Fibroblast of skin of left quadriceps (primary cell): Measurements from ENCODE around the gene GANC.
A peak's percentile ranks its signal among the peaks of the same experiment; 100 is the strongest.
"Not testable (repeated sequence)": the region's sequence is repeated elsewhere in the genome, so short reads cannot be mapped to it uniquely, and the experiment has no call there.

Experiments used
- DNase-seq, 2 experiments: peaks; one replicate each; pipeline ENCODE4 v3.0.0-alpha.2; 2013; ENCODE audit warnings: low read depth in 2 of 2

Gene GANC

GRCh38 chr15:42272939-42273899 lies at the start of gene GANC, which contains the start of gene TMEM87A:
GANC (plus strand) TSS chr15:42273201; CDS start chr15:42274482, 1,281 bp downstream.
TMEM87A (minus strand) TSS chr15:42273433; CDS start chr15:42273398, 35 bp downstream.
- DNase-seq, result peak; percentile 98

- DNase-seq, result no peak
Measured at GRCh38 chr15:42226648-42227047, 46.4 kb upstream of the GANC start.

GRCh38 chr15:42228036-42228435 lies 45.0 kb upstream of the GANC start:
- DNase-seq, result no peak

- DNase-seq, result not testable (repeated sequence)
Measured at GRCh38 chr15:42228981-42229380, 44.0 kb upstream of the GANC start.

GRCh38 chr15:42231088-42231487 lies 41.9 kb upstream of the GANC start:
- no peak for DNase-seq

GRCh38 chr15:42232606-42233005 lies 40.4 kb upstream of the GANC start:
- DNase-seq, result no peak

- no peak for DNase-seq
Measured at GRCh38 chr15:42233107-42233506, 39.9 kb upstream of the GANC start.

GRCh38 chr15:42239528-42240182 lies 33.3 kb upstream of the GANC start:
- peak; percentile 24 to 26 for DNase-seq

- no peak for DNase-seq
Measured at GRCh38 chr15:42240823-42241222, 32.2 kb upstream of the GANC start.

GRCh38 chr15:42253300-42253699 lies 19.7 kb upstream of the GANC start:
- no peak for DNase-seq

- DNase-seq, result peak; percentile 37 to 38
Measured at GRCh38 chr15:42264795-42265194, 8.2 kb upstream of the GANC start.

GRCh38 chr15:42267286-42267685 lies 5.7 kb upstream of the GANC start:
- DNase-seq, result no peak

GRCh38 chr15:42270551-42270950 lies 2.5 kb upstream of the GANC start:
- no peak for DNase-seq

GRCh38 chr15:42270996-42271395 lies 2.0 kb upstream of the GANC start:
- no peak for DNase-seq

GRCh38 chr15:42273900-42274701 lies 1.1 kb downstream of the GANC start:
- peak; percentile 34 to 43 for DNase-seq

- no peak for DNase-seq
Measured at GRCh38 chr15:42274702-42274989, 1.6 kb downstream of the GANC start.

- DNase-seq, result no peak
Measured at GRCh38 chr15:42275780-42276391, 2.9 kb downstream of the GANC start.

- DNase-seq, result no peak
Measured at GRCh38 chr15:42276762-42277161, 3.8 kb downstream of the GANC start.

- no peak for DNase-seq
Measured at GRCh38 chr15:42279234-42279723, 6.3 kb downstream of the GANC start.

- no peak for DNase-seq
Measured at GRCh38 chr15:42282344-42282743, 9.3 kb downstream of the GANC start.

GRCh38 chr15:42282926-42283325 lies 9.9 kb downstream of the GANC start:
- no peak for DNase-seq

GRCh38 chr15:42283671-42284070 lies 10.7 kb downstream of the GANC start:
- no peak for DNase-seq
